Measurements from ENCODE around the gene DIPK1C.

DIPK1C gene

DNA sequence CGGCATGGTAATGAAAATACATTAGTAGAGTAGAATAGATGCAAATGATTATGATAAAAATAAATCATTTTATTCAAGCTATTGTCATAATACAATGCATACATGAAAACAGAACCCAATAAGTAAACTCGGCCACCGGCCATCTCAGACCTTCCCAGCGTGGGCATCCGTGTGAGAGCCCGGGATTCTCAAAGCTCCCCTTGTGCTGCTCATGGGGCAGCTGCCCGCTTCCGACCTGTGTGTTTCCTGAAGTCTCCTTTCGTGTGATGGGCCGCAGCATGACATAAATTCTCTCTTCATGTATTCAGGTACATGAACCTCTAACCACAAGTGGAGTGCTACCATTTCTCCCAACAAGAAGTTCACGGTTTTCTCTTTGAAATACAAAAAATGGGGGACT lies 25.6 kb upstream of the DIPK1C start:
- DNase-seq (ENCODE audit: low spot score) = no peak

DNA sequence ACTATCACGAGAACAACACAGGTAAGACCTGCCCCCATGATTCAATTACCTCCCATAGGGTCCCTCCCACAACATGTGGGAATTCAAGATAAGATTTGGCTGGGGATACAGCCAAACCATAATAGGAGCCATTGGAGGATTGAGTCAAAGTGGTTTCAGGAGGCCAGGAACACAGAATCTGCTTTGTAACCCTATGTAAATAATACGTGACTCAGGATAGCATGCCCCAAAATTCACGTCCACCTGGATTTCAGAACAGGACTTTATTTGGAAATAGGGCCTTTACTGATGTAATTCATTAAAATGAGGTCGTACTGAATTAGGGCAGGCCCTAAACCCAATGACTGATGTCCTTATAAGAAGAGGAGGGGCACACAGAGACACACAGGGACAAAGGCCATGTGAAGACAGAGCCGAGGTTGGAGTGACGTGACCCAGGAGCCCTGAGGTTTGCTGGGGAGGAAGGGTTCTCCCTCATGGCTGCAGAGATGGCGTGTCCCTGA lies 23.1 kb upstream of the DIPK1C start:
- DNase-seq (ENCODE audit: low spot score) = no peak

DNA sequence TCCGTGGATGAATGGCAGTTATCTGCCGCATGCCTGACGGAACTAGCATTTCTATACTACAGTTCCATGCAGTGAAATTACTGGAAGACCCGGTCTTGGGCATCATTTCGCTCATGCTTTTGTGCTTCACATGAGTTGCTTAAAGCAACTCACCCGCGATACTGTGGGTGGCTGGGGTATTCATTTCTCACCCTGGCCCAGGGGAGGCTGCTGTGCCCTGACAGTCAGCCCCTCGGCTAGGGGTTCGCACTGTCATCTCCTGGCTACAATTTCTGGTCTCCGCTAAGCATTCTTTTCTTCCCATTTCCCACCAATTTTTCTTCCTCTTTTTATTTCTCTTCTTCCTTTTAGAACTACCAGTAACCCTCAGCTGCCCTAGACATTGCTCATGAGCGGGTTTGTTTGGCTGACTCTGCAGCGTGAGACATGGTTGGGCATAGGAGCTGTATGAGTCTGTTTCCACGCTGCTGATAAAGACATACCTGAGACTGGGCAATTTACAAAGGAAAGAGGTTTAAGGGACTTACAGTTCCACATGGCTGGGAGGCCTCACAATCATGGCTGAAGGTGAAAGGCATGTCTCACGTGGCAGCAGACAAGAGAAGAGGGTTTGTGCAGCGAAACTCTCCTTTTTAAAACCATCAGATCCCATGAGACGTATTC lies 22.5 kb upstream of the DIPK1C start:
- no peak for DNase-seq (ENCODE audit: low spot score)

DNA sequence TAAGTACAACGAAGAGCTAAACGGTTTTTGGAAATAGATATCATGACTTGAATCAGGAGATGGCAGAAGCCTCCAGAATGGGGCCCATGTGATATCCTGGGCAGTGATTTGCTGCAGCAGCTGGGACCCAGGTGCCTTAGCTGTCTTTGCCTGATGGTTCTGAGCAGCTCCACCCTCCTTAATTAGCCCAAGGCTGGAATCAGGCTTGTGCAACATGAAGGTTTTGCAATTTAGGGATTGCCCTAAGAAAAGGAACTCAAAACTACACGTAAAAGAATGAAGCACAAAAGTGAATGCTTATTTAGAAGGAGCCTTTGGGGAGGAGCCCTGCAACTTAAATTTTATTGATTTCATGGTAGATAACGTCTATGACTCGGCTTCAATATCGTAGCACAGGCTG lies 21.8 kb upstream of the DIPK1C start:
- no peak for DNase-seq (ENCODE audit: low spot score)

DNA sequence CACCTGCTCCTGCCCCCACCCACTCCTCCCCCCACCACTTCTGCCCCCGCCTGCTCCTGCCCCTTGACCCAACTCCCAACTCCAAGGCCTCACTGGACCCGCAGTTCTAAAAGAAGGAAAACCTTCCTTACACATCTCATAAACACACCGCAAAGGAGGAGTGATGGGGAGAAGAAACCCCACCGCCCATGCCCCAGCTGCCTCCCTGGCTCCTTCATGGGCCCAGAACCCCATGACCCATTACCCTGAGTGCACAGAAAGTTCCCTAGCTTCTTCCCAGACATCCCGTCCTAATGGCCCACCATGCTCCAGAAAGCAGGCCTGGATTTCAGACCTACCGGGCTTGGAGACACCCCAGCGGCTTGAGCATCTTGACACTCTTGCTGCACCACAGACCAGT lies 21.2 kb upstream of the DIPK1C start:
- DNase-seq (ENCODE audit: low spot score) = no peak

DNA sequence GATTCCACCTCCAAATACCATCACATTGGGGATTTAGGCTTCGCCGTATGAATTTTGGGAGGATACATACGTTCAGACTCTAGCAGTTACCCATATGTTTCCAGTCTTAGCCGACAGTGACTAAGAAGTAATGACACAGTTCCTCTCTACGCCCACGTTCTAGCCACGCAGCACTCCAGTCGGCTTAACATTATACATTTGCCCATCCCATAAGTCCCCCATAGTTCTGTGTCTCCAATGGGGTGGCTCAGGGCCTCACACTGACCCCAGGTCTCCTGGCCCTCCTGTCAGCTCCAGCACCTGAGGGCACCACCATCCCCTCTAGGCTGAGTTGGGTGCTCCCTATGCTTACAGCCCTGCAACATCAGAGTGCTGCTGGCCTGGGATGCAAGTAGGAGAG lies 20.7 kb upstream of the DIPK1C start:
- DNase-seq (ENCODE audit: low spot score) = no peak

DNA sequence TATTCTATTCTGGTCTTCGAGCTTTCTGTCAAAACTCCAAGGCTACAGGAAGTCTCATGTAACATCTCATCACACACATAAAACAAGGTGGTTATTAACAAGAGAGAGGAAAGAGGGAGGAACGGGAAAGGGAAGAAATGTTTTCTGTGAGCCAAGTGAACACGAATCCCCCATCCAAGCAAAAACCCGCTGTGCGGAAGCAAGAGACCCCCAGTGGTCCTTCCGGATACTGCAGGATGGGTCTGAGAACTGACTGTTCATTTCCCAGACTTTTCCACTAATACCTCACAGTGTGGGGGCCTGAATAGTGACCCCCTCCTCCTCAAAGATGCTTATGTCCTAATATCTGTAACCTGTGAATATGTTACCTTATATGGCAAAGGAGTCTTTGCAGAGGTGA lies 19.0 kb upstream of the DIPK1C start:
- DNase-seq (ENCODE audit: low spot score) = peak; percentile 39

DNA sequence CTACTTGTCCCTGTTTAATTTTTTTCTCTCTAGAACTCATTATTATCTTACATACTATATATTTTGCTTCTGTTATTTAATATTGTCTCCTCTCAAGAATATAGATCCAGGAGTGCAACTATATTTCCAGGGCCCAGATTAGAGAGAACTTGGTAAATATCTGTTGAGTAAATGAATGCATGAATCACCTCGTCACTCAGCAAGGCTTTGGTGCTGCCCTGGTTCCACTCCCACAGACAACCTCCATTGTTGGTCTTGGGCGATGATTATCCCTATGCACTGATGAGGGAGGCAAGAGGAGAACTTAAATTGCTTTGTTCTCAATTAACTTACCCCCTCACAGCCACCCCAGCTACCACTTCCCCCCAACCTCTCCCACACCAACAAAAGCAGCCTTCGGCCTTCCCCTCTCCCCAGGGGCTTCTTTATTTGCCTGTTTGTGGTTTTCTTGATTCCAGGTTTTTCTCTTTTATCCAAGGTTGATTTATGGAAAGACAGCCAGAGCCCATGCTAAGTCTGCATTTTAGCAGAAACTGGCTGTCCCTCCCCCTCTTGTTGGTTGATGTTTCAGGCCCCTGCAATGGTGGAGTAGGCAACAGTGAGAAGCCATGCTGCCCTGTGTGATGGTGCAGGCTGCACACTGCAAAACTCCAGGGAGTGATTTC lies 17.0 kb upstream of the DIPK1C start:
- no peak for DNase-seq (ENCODE audit: low spot score)

DNA sequence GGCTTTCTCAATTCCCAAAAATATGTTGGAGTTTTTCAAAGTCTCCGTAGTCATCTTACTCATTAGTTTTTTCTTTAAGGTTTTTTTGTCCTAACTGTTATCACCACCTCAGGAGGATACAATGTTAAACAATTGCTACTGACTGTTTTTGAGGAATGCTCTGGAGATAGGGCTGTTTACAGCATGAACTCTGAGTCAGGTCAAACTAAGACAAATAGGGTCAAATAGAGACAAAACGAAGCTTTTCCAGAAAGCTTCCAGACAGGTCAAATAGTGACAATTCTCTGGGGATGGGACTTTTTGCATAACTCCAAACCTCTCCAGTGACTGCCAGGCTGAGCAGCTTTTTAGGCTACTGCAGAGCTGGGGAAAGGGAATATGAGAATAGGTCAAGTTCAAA lies 15.2 kb upstream of the DIPK1C start:
- DNase-seq (ENCODE audit: low spot score) = no peak

DNA sequence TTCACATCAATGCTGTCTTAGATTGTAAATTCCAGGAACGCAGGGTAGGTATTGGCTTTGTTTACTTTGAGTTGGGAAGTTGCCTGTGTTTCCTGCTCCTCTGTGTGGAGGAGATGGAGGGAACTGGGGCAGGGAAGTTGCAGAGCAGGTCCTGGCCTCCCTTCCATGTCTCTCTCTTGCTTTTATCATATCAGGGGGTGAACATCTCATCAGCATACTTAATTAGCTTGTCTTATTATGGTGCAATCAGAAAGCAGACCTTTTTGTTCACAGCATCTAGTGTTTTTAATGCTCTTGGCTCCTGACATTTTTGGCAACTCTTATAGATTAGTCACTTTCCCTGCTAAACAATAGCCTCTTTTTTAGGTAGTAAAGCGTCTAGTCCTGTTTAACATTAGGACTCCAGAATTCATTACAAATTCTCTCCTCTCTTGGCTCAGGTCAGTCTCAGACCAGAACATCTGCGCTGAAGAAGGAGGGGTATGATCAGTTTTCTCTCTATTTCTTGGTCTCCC lies 11.5 kb upstream of the DIPK1C start:
- no peak for DNase-seq (ENCODE audit: low spot score)

DNA sequence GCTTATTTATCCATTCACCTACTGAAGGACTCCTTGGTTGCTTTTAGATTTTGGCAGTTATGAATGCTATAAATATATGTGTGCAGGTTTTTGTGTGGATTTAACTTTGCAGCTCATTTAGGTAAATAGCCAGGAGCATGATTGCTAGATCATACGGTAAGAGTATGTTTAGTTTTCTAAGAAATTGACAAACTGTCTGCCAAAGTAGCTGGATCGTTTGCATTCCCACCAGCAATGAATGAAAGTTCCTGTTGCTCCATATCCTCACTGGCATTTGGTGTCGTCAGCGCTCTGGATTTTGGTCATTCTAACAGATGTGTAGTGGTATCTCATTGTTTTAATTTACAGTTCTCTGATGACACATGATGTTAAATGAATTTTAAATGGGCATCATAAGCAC lies 8.7 kb upstream of the DIPK1C start:
- no peak for DNase-seq (ENCODE audit: low spot score)

DNA sequence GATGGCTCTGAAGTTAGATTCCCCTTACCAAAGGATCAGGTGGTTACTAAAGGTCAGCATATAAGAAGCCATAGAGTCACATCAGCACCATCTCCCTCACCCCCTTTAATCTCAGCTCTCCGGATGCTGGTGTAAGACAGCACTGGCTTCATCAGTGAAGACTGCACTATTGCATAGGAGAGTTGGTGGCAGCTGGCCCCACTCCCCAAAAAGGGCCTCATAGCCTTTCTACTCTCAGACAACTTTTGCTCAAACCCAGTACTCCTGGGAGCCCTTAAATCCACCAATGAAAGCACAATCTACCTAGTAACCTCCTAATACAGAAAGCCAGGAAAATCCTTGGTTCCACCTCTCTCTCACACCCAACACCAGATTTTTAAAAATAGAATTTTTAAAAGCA lies 6.9 kb upstream of the DIPK1C start:
- no peak for DNase-seq (ENCODE audit: low spot score)

DNA sequence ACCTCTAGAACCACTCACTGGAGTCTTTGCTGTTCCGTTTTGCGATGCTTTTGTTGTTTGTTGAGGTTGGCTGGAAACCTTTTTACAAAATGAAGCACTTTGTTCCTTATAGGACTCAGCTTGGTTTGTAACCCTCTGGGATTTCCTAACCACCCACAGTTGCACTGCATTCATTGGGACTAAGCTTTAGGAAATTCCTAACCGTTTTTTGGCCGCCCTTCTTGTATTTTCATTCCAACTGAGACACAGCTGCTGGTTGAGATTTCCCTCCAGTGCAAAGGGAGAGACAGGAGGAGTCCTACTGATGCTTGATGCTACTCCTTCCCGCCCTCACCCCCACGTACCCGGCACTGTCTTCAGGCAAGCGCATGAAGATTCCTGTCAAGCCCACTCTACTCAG lies 6.1 kb upstream of the DIPK1C start:
- no peak for DNase-seq (ENCODE audit: low spot score)

DNA sequence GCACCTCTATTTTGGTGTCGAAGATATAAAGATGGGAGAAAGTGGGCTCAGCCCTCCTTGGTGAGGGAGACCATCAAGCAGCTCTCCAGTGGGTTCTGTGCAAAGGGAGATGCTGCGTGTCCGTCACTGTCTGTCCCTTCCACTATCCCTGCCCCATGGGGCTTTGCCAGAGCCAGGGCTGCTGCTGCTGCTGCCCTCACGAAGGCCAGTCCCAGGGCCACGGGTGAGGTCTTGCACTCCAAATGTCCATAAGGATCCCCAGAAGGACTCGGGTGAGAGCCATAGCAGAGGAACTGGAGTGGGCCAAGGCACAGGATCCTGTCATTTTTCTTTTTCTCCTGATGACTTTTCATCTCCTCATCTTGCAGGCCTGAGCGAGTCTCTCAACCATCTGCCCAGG lies 3.7 kb upstream of the DIPK1C start:
- DNase-seq (ENCODE audit: low spot score) = no peak

DNA sequence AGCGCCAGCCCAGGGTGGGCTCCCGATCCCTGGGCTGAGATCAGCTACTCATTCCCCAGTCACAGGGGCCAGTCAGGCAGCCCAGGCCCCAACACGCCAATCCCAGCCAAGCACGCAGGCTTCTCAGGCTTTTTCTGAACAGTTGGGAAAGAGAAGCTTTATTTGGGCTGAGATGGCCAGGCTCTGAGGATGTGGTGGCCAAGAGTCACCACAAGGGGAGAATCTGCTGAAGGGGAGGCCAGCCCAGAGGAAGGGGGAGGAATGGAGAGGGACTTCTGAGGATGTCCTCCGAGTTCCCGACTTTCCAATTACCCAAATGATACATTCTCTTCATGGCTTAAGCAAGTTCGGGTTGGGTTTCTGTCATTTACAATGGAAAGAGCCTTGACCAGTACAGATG lies 2.8 kb upstream of the DIPK1C start:
- peak; percentile 31 for DNase-seq (ENCODE audit: low spot score)

DNA sequence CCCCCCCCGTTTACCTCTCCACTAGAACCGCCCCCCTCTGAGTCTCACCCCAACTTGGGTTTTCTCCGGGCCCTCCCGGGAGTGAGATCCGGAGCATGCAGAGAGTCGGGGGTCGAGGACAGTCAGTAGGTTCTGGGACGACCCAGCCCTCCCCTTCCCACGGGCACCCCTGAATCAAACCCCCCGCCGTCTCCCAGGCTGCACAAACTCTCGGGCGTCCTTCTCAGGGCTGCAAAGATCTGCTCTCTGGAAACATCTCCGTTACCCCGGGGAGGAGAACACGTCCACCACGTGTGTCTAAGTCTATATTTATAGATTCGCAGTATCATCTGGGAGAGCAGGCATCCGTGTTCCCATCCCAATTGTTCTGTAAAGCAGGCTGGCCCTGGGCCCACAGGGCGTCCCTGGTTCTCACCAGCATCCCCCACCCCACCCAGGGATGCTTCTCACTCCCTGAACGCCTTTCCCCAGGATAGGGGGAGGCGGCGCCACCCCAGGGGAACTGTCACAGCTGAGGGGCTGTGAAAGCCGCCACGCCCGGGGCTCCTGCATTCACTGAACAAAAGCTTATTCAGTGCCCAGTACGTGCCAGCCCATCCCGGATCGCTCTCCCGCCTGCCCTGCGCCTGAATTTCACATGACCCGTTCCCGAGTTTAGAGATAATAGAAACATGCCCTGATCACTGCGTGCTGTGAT lies 765 bp upstream of the DIPK1C start:
- DNase-seq (ENCODE audit: low spot score) = no peak

DNA sequence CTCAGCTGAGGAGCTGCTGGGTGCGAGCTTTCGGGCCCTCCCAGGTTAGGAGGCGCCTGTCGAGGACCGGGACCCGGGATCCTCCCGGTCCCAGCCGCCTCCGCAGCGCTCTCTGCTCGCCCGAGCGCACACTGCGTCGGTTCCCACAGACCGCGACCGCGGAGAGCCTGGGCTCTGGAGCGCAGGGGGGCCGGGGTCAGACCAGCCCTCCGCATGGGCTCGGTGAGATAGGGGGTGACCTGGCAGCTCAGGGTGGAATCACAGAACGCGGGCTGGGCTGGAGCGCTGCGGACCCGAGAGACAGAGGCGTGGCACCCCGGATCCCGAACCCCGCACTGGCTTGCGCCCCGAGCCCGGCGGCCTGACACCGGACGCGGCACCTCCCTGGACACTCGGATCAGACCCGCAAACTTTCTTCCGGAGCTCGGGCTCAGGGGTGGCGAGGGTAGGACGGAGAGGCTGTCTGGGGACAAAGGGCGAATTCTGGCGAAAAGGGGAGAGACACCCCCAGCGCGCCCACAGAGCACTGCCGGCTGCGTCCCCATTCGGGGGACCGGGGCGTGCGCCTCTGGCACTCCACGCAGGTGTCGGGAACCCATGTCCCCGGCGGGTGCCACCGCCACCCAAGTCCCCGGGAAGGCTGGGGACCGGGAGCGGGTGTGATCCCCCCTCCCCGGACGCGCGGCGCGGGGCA lies 612 bp downstream of the DIPK1C start:
- no peak for DNase-seq (ENCODE audit: low spot score)

DNA sequence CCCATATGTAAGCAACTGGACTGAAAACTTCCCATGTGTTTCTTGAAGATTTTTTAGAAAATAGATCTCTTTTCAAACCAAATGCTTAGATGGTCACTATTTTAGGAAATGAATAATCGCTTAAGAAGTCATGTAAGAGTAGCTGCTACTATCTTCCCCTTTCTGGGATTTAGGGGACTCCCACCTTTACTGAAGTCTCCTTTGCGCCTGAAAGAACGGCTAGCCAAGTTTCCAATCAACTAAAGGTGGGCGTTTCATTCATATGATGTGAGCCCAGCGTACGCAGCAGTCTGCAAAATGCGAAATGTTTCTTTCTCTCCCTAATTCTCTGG lies 1.1 kb downstream of the DIPK1C start:
- DNase-seq (ENCODE audit: low spot score) = no peak

DNA sequence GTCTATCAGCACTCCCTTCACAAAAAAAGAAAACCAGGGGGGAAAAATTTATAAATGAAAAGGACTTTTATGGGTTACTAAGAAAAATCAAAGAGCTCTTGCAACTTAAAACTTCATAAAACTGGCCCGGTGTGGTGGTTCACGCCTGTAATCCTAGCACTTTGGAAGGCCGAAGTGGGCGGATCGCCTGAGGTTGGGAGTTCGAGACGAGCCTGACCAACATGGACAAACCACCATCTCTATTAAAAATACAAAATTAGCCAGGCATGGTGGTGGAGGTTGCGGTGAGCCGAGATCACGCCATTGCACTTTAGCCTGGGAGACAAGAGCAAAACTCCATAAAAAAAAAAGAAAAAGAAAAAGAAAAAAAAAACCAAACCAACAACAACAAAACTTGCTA lies 1.7 kb downstream of the DIPK1C start:
- no peak for DNase-seq (ENCODE audit: low spot score)

DNA sequence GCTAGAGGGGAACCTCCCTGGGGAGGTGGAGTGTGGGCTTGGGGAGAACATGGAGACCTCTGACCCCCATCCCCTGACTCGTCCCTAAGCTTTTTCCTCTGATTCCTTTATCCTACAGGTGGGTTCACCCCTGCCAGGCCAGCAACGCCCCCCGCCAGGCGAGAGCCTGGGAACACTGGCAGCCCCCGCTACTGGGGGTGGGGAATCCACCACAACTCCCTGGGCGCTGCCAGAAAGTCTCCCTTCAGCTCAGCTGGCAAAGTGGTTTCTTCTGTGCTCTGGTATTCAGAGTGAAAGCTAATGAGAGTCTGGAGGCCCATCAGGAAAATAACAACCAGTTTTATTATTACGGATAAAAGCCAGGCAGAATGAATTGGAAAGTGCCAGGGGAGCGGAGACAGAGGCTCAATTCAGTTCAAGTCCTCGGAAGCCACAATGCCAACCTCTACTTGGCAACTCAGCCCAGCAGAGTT lies 2.8 kb downstream of the DIPK1C start:
- DNase-seq (ENCODE audit: low spot score) = no peak

DNA sequence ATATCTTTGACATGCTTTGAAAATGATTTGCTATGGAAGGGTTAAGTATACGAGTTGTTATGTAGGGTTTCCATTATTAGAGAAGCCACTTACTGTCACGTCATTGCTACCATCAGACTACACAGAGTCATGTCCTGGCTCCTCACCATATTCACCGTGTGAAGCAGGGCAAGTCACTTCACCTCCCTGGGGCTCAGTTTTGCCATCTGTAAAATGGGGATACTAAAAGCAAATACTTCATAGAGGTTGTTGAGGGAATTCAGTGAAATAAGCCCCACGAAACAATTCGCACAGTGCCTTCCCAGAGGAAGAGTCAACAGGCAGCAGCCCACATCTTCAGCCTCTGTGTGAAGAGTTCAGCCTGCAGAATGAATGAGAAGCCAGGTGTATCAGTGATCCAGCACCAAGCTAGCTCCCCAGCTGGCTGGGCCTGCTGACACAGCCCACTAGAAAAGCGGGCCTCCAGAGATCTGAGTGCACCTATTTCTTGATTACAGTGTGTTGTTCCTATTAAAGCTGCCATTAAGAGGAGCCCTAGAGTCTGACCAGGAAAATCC lies 3.4 kb downstream of the DIPK1C start:
- no peak for DNase-seq (ENCODE audit: low spot score)

DNA sequence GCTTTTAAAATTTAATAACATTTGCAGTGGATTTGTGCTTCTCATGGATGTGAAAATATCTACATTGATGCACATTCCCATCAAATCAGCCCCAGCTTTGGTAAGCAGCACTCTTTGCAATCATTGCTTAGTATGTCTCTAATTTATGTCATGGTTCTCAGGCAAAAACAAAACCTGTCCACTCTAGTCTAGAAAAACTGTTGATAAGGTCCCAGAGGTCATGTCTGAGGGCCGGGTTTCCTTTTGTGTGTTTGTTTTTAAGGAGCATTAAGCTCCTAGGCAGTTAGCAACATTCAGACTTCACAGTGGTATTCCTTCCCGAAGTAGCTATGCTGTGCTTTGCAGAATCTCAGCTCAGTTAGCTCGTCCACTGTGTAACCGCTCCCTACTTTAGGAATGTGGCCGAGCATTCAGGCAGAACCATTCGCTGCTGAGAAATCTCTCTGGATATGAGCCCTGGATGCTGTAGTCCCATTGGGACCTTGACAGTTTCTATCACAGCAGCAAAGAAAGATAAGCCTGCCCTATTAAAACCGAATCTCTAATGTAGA lies 4.0 kb downstream of the DIPK1C start:
- no peak for DNase-seq (ENCODE audit: low spot score)

Measured in AG08395 (cell line).